ENCODE measurements around the gene ZDHHC14.

- TF ChIP-seq EZH2 (IDR thresholded peaks at IDR 0.05; ENCODE audit: low read depth, unreplicated experiment) (no peak), CTCF (conservative IDR thresholded peaks at IDR 0.05; ENCODE audit: low read depth in 2 of 2) (no peak), EZH2phosphoT487 (IDR thresholded peaks at IDR 0.05; ENCODE audit: unreplicated experiment) (no peak), REST (IDR thresholded peaks at IDR 0.05; ENCODE audit: unreplicated experiment) (no peak), POLR2AphosphoS5 (IDR thresholded peaks at IDR 0.05; ENCODE audit: low read depth) (no peak), ZNF114 (CRISPR knock-in tag; IDR thresholded peaks at IDR 0.05) (no peak)
These were observed 157.7 kb downstream of the ZDHHC14 start for GRCh38 chr6:157538698-157539097.
